IMR-90 (cell line): ENCODE measurements around the gene IDI2. TPM values are rescaled to one million over a fixed set of nuclear protein-coding genes. Genes with fewer than 3 reads are reported as not detected.

Experiments
- ATAC-seq: fragments of 200-7000 bp; cut with Tn5 transposase; 2 replicates; pipeline ENCODE4 v1.9.1; 2020; ENCODE audit warnings: low read depth, mild to moderate bottlenecking, moderate library complexity
- BruUV-seq: library from RNA; stranded (reverse); fragments of 400-500 nt; replicated peaks from 2 replicates; lab custom pipeline; 2021; lab: Mats Ljungman, UMichigan
- CTCF ChIA-PET: fragments of 300-600 bp; formaldehyde crosslinking; extraction: SDS; loops from one replicate; lab custom pipeline; 2021; ENCODE audit warnings: antibody characterized with exemption; lab: Yijun Ruan, JAX
- POLR2A ChIA-PET: fragments of 300-600 bp; sonication (Branson Sonifier 250); formaldehyde crosslinking; loops from one replicate; lab custom pipeline; 2022; ENCODE audit warnings: antibody characterized with exemption; ENCODE audit not compliant: unreplicated experiment; lab: Charles Lee
- DNase-seq: peaks from one replicate; pipeline ENCODE4 v3.0.0; 2013
- H2AFZ ChIP-seq: replicated peaks from 2 replicates; pipeline ENCODE3; 2013; ENCODE audit warnings: low read length, mild to moderate bottlenecking; ENCODE audit not compliant: poor library complexity
- H2AK5ac ChIP-seq: 2 replicates; pipeline ENCODE4 v1.6.1; 2013; ENCODE audit warnings: low read depth, low read length, inconsistent platforms
- H2AK9ac ChIP-seq: replicated peaks from 2 replicates; pipeline ENCODE3; 2013; ENCODE audit warnings: mild to moderate bottlenecking, low read depth, low read length, moderate library complexity; ENCODE audit not compliant: poor library complexity
- H2BK120ac ChIP-seq: 2 replicates; pipeline ENCODE4 v1.6.1; 2013; ENCODE audit warnings: low read depth, low read length, inconsistent platforms
- H2BK15ac ChIP-seq: 3 replicates; pipeline ENCODE4 v1.6.1; 2013; ENCODE audit warnings: low read depth, low read length, inconsistent platforms
- H2BK20ac ChIP-seq: 2 replicates; pipeline ENCODE4 v1.6.1; 2013; ENCODE audit warnings: low read depth, mild to moderate bottlenecking, inconsistent platforms, low read length, moderate library complexity
- H2BK5ac ChIP-seq: 2 replicates; pipeline ENCODE4 v1.6.1; 2013; ENCODE audit warnings: mild to moderate bottlenecking, low read depth, low read length, inconsistent platforms; ENCODE audit not compliant: poor library complexity, severe bottlenecking
- H3K14ac ChIP-seq: replicated peaks from 2 replicates; pipeline ENCODE4 v1.6.1; 2013; ENCODE audit warnings: low read depth, low read length, inconsistent platforms
- H3K18ac ChIP-seq: 2 replicates; pipeline ENCODE4 v1.6.1; 2013; ENCODE audit warnings: low read depth, low read length, control low read depth
- H3K23ac ChIP-seq: 2 replicates; pipeline ENCODE4 v1.6.1; 2013; ENCODE audit warnings: low read depth, low read length, inconsistent platforms
- H3K27ac ChIP-seq: 2 replicates; pipeline ENCODE4 v1.5.1; 2013; ENCODE audit warnings: mild to moderate bottlenecking, control low read depth, low read length; ENCODE audit not compliant: insufficient read depth
- H3K27me3 ChIP-seq: 2 replicates; pipeline ENCODE4 v1.6.1; 2013; ENCODE audit warnings: low read length; ENCODE audit not compliant: control insufficient read depth, insufficient read depth
- H3K36me3 ChIP-seq: 2 replicates; pipeline ENCODE4 v1.6.1; 2013; ENCODE audit warnings: low read length, mixed read lengths; ENCODE audit not compliant: control insufficient read depth, insufficient read depth
- H3K4ac ChIP-seq: 2 replicates; pipeline ENCODE4 v1.6.1; 2013; ENCODE audit warnings: low read depth, low read length, inconsistent platforms
- H3K4me1 ChIP-seq: 2 replicates; pipeline ENCODE4 v1.6.1; 2013; ENCODE audit warnings: low read length, mixed read lengths; ENCODE audit not compliant: control insufficient read depth, insufficient read depth
- H3K4me2 ChIP-seq: 2 replicates; pipeline ENCODE4 v1.6.1; 2013; ENCODE audit warnings: low read depth, mild to moderate bottlenecking, control low read depth, low read length, moderate library complexity
- H3K4me3 ChIP-seq: 2 replicates; pipeline ENCODE4 v1.5.1; 2013; ENCODE audit warnings: low read depth, mild to moderate bottlenecking, control low read depth, low read length, moderate library complexity; ENCODE audit not compliant: insufficient read depth
- H3K56ac ChIP-seq: 2 replicates; pipeline ENCODE4 v1.6.1; 2013; ENCODE audit warnings: low read length, inconsistent platforms; ENCODE audit not compliant: insufficient read depth; ENCODE audit errors: extremely low read depth
- H3K79me1 ChIP-seq, 2 experiments: 2 replicates each; pipeline ENCODE4 v1.6.1; 2013; ENCODE audit warnings: low read length in 2 of 2, inconsistent platforms in 1 of 2, low read depth in 1 of 2
- H3K9ac ChIP-seq: 2 replicates; pipeline ENCODE4 v1.6.1; 2013; ENCODE audit warnings: low read depth, low read length, control low read depth
- H3K9me1 ChIP-seq: 2 replicates; pipeline ENCODE4 v1.6.1; 2013; ENCODE audit warnings: low read length, inconsistent platforms; ENCODE audit not compliant: insufficient read depth
- H3K9me3 ChIP-seq: 2 replicates; pipeline ENCODE4 v1.6.1; 2013; ENCODE audit warnings: low read length; ENCODE audit not compliant: control insufficient read depth, insufficient read depth
- H4K20me1 ChIP-seq: 2 replicates; pipeline ENCODE4 v1.6.1; 2013; ENCODE audit warnings: low read length, inconsistent platforms; ENCODE audit not compliant: insufficient read depth
- H4K5ac ChIP-seq: 2 replicates; pipeline ENCODE4 v1.6.1; 2013; ENCODE audit warnings: mild to moderate bottlenecking, low read depth, low read length, control low read depth
- H4K8ac ChIP-seq, 2 experiments: 2 replicates each; pipeline ENCODE4 v1.6.1; 2013; ENCODE audit warnings: low read depth in 2 of 2, low read length in 2 of 2, control low read depth in 1 of 2, inconsistent platforms in 1 of 2
- H4K91ac ChIP-seq: 2 replicates; pipeline ENCODE4 v1.6.1; 2013; ENCODE audit warnings: low read depth, low read length, inconsistent platforms; ENCODE audit not compliant: insufficient read depth
- ELK1 ChIP-seq: fragments of 150-350 bp; IDR thresholded peaks from 2 replicates; pipeline ENCODE4 v1.6.1; 2016; ENCODE audit warnings: low read depth, mild to moderate bottlenecking, low read length, moderate library complexity, borderline replicate concordance
- MAFK ChIP-seq: IDR thresholded peaks from 2 replicates; pipeline ENCODE4 v1.6.1; 2012; ENCODE audit warnings: low read depth, low read length, improper control_type of control experiment
- MAZ ChIP-seq: IDR thresholded peaks from 2 replicates; pipeline ENCODE4 v1.6.1; 2012; ENCODE audit warnings: low read depth, mild to moderate bottlenecking, low read length, improper control_type of control experiment, moderate library complexity, borderline replicate concordance
- MXI1 ChIP-seq: IDR thresholded peaks from 2 replicates; pipeline ENCODE4 v1.6.1; 2012; ENCODE audit warnings: low read depth, mild to moderate bottlenecking, low read length, moderate library complexity, borderline replicate concordance
- NFE2L2 ChIP-seq: fragments of 150-350 bp; IDR thresholded peaks from 2 replicates; pipeline ENCODE4 v1.6.1; 2016; ENCODE audit warnings: low read depth, mild to moderate bottlenecking, low read length
- RCOR1 ChIP-seq: IDR thresholded peaks from 2 replicates; pipeline ENCODE4 v1.6.1; 2012; ENCODE audit warnings: mild to moderate bottlenecking, low read length, improper control_type of control experiment; ENCODE audit not compliant: insufficient replicate concordance
- RFX5 ChIP-seq: IDR thresholded peaks from 2 replicates; pipeline ENCODE4 v1.8.0; 2012; ENCODE audit warnings: low read depth, mild to moderate bottlenecking, low read length, moderate library complexity
- WGBS, 2 experiments: methylation state at CpG; one replicate each; pipeline versions ENCODE4 v1.1.5 to v1.1.7; 2013; ENCODE audit warnings: missing lambda C conversion rate in 2 of 2; ENCODE audit not compliant: insufficient read length in 1 of 2; ENCODE audit errors: extremely low coverage in 2 of 2; 5-methylcytosine and 5-hydroxymethylcytosine counted together
- dilution Hi-C: fragments of 300-500 bp; cut with HindIII; formaldehyde crosslinking; loops from one replicate; pipeline ENCODE4 v1.14.3; 2018; ENCODE audit warnings: low sequenced_read_pairs; ENCODE audit not compliant: unreplicated experiment
- in situ Hi-C: fragments of 300-500 bp; cut with MboI; formaldehyde crosslinking; loops from 3 replicates; pipeline ENCODE4 v1.14.3; 2019; ENCODE audit warnings: low sequenced_read_pairs, inconsistent platforms, mixed read lengths
- intact Hi-C: fragments of 100-400 bp; cut with micrococcal nuclease; formaldehyde crosslinking; loops from 2 replicates; pipeline ENCODE4 v1.10.0; 2022
- polyA plus RNA-seq, 3 experiments: library from polyadenylated mRNA; depleted of rRNA; stranded (reverse); fragments of >200 nt; gene quantifications; 2 replicates each; pipeline ENCODE4 v1.2.3, GENCODE V29; 2012; ENCODE audit warnings: low replicate concordance in 1 of 3
- total RNA-seq: library from RNA; depleted of rRNA; stranded (reverse); fragments of >200 nt; gene quantifications from 2 replicates; pipeline ENCODE4 v1.2.3, GENCODE V29; 2012

The IDI2 gene
- total and polyA plus RNA-seq, 2 of the 4 experiments (the other 2 are of a cell fraction) = not detected

DNA sequence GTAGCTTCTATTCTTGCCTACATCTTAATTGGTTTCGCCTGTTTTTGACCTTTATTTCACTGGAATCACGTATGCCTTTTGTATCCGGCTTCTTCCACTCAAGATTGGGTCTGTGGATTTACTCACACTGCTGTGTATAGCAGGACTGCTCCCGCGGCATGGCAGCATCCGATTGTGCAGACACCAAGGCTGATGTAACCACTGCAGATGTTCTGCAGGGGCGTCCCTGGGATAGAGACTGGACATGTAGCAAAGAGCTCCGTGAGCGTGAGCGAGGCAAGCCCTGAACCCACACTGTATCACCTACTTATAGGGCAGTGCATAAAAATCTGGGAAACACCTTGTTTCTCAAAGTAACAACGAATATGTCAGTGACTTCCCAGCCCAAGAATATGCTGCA lies 11.4 kb upstream of the IDI2 start:
- Histone ChIP-seq H3K9me3 (no peaks in the 10 kb centered on the region), H3K4me1 (no peaks in the 10 kb centered on the region), H3K79me1 (peaks cover 0 to 3% of the 10 kb centered on the region in 2 experiments; a peak in 2 of 4 replicates), H3K36me3 (peaks cover 7% of the 10 kb centered on the region), H2BK120ac (no peak overlapping the region), H3K4ac (no peak overlapping the region), H2BK20ac (no peak overlapping the region), H3K27me3 (no peaks in the 10 kb centered on the region), H3K14ac (no peak overlapping the region), H3K9ac (no peak overlapping the region), H3K9me1 (peaks cover 5% of the 10 kb centered on the region; the same call in 1 of the 2 replicates), H2AK9ac (no peak overlapping the region), H4K20me1 (peaks cover 2% of the 10 kb centered on the region; the same call in 1 of the 2 replicates), H3K4me2 (no peak overlapping the region), H2BK5ac (no peak overlapping the region), H3K23ac (no peak overlapping the region), H4K91ac (no peak overlapping the region), H3K56ac (no peak overlapping the region), H2BK15ac (no peak overlapping the region), H2AFZ (no peak overlapping the region), H3K27ac (no peak overlapping the region), H4K8ac (no peak overlapping the region), H2AK5ac (no peak overlapping the region), H4K5ac (no peak overlapping the region), H3K18ac (no peak overlapping the region), H3K4me3 (no peak overlapping the region)
- dilution Hi-C loops = no loop called here
- no TSS peak for BruUV-seq
- DNase-seq (no peak), ATAC-seq (no peak)
- intact Hi-C loops = no loop called here
- ChIA-PET CTCF (interaction anchor here (1.4 kb wide), 1 partner anchor 8 kb away, joined by 3 read pairs; no protein-coding TSS in a partner anchor), POLR2A (interaction anchor here (0.6 kb wide), 1 partner anchor 140 kb away, joined by 18 read pairs; no protein-coding TSS in a partner anchor)
- 82% methylated on average over 2 of the region's 11 CpGs; no CpG with 5 or more reads in 1 of the 2 experiments for WGBS, 2 experiments
- in situ Hi-C loops = no loop called here
- TF ChIP-seq NFE2L2 (no peak), MXI1 (no peak), ELK1 (no peak), MAZ (no peak), MAFK (no peak), RFX5 (no peak), RCOR1 (no peak)
